GM23338 (cell line): Measurements from ENCODE around the gene C2CD5. TPM values are rescaled to one million over a fixed set of nuclear protein-coding genes. Genes with fewer than 3 reads are reported as not detected.

ENCODE experiments used
- ATAC-seq: fragments of 200-7000 bp; cut with Tn5 transposase; 3 replicates; pipeline ENCODE4 v1.9.1; 2020
- DNase-seq: peaks from one replicate; pipeline ENCODE4 v3.0.0-alpha.2; 2015; ENCODE audit warnings: low spot score
- H2AFZ ChIP-seq: fragments of 200-600 bp; sonication (generic); 2 replicates; pipeline ENCODE4 v1.8.0; 2016; ENCODE audit warnings: antibody characterized with exemption, mild to moderate bottlenecking, moderate library complexity
- H3F3A ChIP-seq: fragments of 200-600 bp; sonication (generic); replicated peaks from 2 replicates; pipeline ENCODE4 v1.8.0; 2017; ENCODE audit warnings: antibody characterized with exemption, mixed run types, low read depth
- H3K27ac ChIP-seq: fragments of 200-600 bp; sonication (generic); 2 replicates; pipeline ENCODE4 v1.6.1; 2016; ENCODE audit warnings: low read depth
- H3K27me3 ChIP-seq: fragments of 200-600 bp; sonication (generic); 2 replicates; pipeline ENCODE4 v1.8.0; 2016; ENCODE audit warnings: mild to moderate bottlenecking, mixed run types, moderate library complexity; ENCODE audit not compliant: insufficient read depth
- H3K36me3 ChIP-seq: fragments of 200-600 bp; sonication (generic); 2 replicates; pipeline ENCODE4 v1.8.0; 2016; ENCODE audit warnings: mild to moderate bottlenecking; ENCODE audit not compliant: insufficient read depth
- H3K4me1 ChIP-seq: fragments of 200-600 bp; sonication (generic); 2 replicates; pipeline ENCODE4 v1.8.0; 2016; ENCODE audit warnings: mild to moderate bottlenecking, moderate library complexity; ENCODE audit not compliant: insufficient read depth
- H3K4me2 ChIP-seq: fragments of 200-600 bp; sonication (generic); 2 replicates; pipeline ENCODE4 v1.7.1; 2017; ENCODE audit warnings: mixed run types
- H3K4me3 ChIP-seq: fragments of 200-600 bp; sonication (generic); 2 replicates; pipeline ENCODE4 v1.6.1; 2016; ENCODE audit warnings: mixed run types
- H3K79me2 ChIP-seq: fragments of 200-600 bp; sonication (generic); replicated peaks from 2 replicates; pipeline ENCODE4 v1.8.0; 2017; ENCODE audit warnings: mild to moderate bottlenecking; ENCODE audit not compliant: insufficient read depth
- H3K9me2 ChIP-seq: fragments of 200-600 bp; sonication (generic); 2 replicates; pipeline ENCODE4 v1.8.0; 2017; ENCODE audit not compliant: insufficient read depth
- H4K20me1 ChIP-seq: fragments of 200-600 bp; sonication (generic); replicated peaks from 2 replicates; pipeline ENCODE4 v1.8.0; 2017; ENCODE audit warnings: mild to moderate bottlenecking; ENCODE audit not compliant: insufficient read depth
- H3K27ac Mint-ChIP-seq: 2 replicates; pipeline ENCODE4 v1.8.0; 2020; ENCODE audit warnings: inconsistent platforms, mild to moderate bottlenecking, moderate library complexity, mixed read lengths
- H3K27me3 Mint-ChIP-seq: 3 replicates; pipeline ENCODE4 v1.8.0; 2022; ENCODE audit warnings: low read depth, mild to moderate bottlenecking, moderate library complexity, mixed read lengths, inconsistent platforms; ENCODE audit not compliant: insufficient read depth, poor library complexity
- H3K36me3 Mint-ChIP-seq: 3 replicates; pipeline ENCODE4 v1.8.0; 2021; ENCODE audit warnings: low read depth, mild to moderate bottlenecking, inconsistent platforms, moderate library complexity, mixed read lengths
- H3K4me1 Mint-ChIP-seq: 3 replicates; pipeline ENCODE4 v1.8.0; 2020; ENCODE audit warnings: mild to moderate bottlenecking, inconsistent platforms, mixed read lengths
- H3K4me3 Mint-ChIP-seq: 3 replicates; pipeline ENCODE4 v1.8.0; 2021; ENCODE audit warnings: moderate library complexity, mild to moderate bottlenecking, inconsistent platforms, mixed read lengths
- H3K9me3 Mint-ChIP-seq: 3 replicates; pipeline ENCODE4 v1.8.0; 2020; ENCODE audit warnings: moderate library complexity, mild to moderate bottlenecking, inconsistent platforms, mixed read lengths
- CREB1 ChIP-seq: fragments of 250-450 bp; sonication (Bioruptor Pico); IDR thresholded peaks from 2 replicates; pipeline ENCODE4 v1.5.0; 2020; ENCODE audit warnings: low read depth, mild to moderate bottlenecking, moderate library complexity
- EZH2 ChIP-seq: fragments of 200-600 bp; sonication (generic); IDR thresholded peaks from one replicate; pipeline ENCODE4 v1.8.0; 2017; ENCODE audit warnings: antibody characterized with exemption, mild to moderate bottlenecking, low read depth; ENCODE audit not compliant: unreplicated experiment
- EZH2phosphoT487 ChIP-seq: fragments of 200-600 bp; sonication (generic); IDR thresholded peaks from one replicate; pipeline ENCODE4 v1.8.1; 2018; ENCODE audit warnings: antibody characterized with exemption; ENCODE audit not compliant: unreplicated experiment
- JUNB ChIP-seq: IDR thresholded peaks from one replicate; pipeline ENCODE4 v1.6.1; 2016; ENCODE audit warnings: antibody characterized with exemption; ENCODE audit not compliant: unreplicated experiment
- NANOG ChIP-seq: IDR thresholded peaks from 2 replicates; pipeline ENCODE4 v1.6.1; 2016; ENCODE audit warnings: antibody characterized with exemption, borderline replicate concordance
- POLR2AphosphoS5 ChIP-seq: IDR thresholded peaks from 2 replicates; pipeline ENCODE4 v1.6.1; 2016; ENCODE audit warnings: antibody characterized with exemption, low read depth
- STAT1 ChIP-seq: IDR thresholded peaks from one replicate; pipeline ENCODE4 v1.6.1; 2016; ENCODE audit warnings: antibody characterized with exemption; ENCODE audit not compliant: unreplicated experiment
- ZNF114 ChIP-seq: fragments of 250-450 bp; sonication (Bioruptor Pico); IDR thresholded peaks from 2 replicates; pipeline ENCODE4 v1.5.0; 2020; ENCODE audit warnings: mild to moderate bottlenecking, moderate library complexity
- ZNF331 ChIP-seq: fragments of 250-450 bp; sonication (Bioruptor Pico); IDR thresholded peaks from 2 replicates; pipeline ENCODE4 v1.5.0; 2020; ENCODE audit warnings: low read depth, mild to moderate bottlenecking, moderate library complexity
- polyA plus RNA-seq: library from polyadenylated mRNA; unstranded; fragments of >200 nt; fragmentation: Nextera tagmentation; extraction: Ambion mirVana; gene quantifications from 2 replicates; pipeline ENCODE4 v1.2.1, GENCODE V29; 2016
- total RNA-seq: library from RNA; depleted of rRNA; stranded (reverse); fragments of >200 nt; shearing (Covaris generic); gene quantifications from 2 replicates; pipeline ENCODE4 v1.2.3, GENCODE V29; 2014
- TF ChIP-seq, protein P1 (sequence below): IDR thresholded peaks from one replicate; pipeline ENCODE4 v1.6.1; 2018; ENCODE audit warnings: antibody characterized with exemption; ENCODE audit not compliant: unreplicated experiment
- TF ChIP-seq, protein P2 (sequence below): IDR thresholded peaks from 2 replicates; pipeline ENCODE4 v1.6.1; 2016; ENCODE audit warnings: antibody characterized with exemption
- TF ChIP-seq, protein P3 (sequence below), 2 experiments: fragments of 200-600 bp in 1 of 2; sonication (generic) in 1 of 2; conservative IDR thresholded peaks; 2 replicates each; pipeline versions ENCODE4 v1.5.1 to v1.6.1; 2016 to 2017; ENCODE audit warnings: antibody characterized with exemption in 2 of 2, low read depth in 2 of 2, mild to moderate bottlenecking in 2 of 2, moderate library complexity in 1 of 2
- TF ChIP-seq, protein P4 (sequence below): fragments of 250-450 bp; sonication (Bioruptor Pico); IDR thresholded peaks from 2 replicates; pipeline ENCODE4 v1.5.0; 2020; ENCODE audit warnings: mild to moderate bottlenecking, moderate library complexity

The C2CD5 gene
- total and polyA plus RNA-seq, 2 experiments from 2014 or later = 22.0 to 68.6 TPM

DNA sequence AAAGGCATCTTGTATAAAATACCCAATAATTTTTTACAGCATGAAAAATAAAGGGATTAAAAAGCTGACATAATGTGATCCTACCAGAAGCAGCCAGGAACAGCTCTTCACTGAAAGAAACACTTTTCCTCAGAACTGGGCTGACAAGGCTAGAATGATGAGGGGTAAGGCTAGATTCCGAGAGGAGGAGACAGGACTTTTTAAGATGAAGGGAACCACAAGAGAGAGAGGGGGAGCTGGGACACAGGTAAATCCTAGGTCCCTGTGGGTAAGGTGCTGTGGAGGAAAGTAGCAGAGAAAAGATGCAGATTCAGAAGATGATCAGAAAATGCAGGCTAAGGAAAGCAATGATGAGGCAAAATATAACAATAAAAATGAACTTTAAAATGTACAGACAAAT, 29.5 kb downstream of the C2CD5 start (continued):
- TF ChIP-seq, protein P1, sequence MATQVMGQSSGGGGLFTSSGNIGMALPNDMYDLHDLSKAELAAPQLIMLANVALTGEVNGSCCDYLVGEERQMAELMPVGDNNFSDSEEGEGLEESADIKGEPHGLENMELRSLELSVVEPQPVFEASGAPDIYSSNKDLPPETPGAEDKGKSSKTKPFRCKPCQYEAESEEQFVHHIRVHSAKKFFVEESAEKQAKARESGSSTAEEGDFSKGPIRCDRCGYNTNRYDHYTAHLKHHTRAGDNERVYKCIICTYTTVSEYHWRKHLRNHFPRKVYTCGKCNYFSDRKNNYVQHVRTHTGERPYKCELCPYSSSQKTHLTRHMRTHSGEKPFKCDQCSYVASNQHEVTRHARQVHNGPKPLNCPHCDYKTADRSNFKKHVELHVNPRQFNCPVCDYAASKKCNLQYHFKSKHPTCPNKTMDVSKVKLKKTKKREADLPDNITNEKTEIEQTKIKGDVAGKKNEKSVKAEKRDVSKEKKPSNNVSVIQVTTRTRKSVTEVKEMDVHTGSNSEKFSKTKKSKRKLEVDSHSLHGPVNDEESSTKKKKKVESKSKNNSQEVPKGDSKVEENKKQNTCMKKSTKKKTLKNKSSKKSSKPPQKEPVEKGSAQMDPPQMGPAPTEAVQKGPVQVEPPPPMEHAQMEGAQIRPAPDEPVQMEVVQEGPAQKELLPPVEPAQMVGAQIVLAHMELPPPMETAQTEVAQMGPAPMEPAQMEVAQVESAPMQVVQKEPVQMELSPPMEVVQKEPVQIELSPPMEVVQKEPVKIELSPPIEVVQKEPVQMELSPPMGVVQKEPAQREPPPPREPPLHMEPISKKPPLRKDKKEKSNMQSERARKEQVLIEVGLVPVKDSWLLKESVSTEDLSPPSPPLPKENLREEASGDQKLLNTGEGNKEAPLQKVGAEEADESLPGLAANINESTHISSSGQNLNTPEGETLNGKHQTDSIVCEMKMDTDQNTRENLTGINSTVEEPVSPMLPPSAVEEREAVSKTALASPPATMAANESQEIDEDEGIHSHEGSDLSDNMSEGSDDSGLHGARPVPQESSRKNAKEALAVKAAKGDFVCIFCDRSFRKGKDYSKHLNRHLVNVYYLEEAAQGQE = no peak
- TF ChIP-seq STAT1 (no peak), CREB1 (CRISPR knock-in tag) (no peak), ZNF331 (CRISPR knock-in tag) (no peak), EZH2 (no peak), ZNF114 (CRISPR knock-in tag) (no peak)
- TF ChIP-seq, protein P2, sequence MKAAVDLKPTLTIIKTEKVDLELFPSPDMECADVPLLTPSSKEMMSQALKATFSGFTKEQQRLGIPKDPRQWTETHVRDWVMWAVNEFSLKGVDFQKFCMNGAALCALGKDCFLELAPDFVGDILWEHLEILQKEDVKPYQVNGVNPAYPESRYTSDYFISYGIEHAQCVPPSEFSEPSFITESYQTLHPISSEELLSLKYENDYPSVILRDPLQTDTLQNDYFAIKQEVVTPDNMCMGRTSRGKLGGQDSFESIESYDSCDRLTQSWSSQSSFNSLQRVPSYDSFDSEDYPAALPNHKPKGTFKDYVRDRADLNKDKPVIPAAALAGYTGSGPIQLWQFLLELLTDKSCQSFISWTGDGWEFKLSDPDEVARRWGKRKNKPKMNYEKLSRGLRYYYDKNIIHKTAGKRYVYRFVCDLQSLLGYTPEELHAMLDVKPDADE = no peak

DNA sequence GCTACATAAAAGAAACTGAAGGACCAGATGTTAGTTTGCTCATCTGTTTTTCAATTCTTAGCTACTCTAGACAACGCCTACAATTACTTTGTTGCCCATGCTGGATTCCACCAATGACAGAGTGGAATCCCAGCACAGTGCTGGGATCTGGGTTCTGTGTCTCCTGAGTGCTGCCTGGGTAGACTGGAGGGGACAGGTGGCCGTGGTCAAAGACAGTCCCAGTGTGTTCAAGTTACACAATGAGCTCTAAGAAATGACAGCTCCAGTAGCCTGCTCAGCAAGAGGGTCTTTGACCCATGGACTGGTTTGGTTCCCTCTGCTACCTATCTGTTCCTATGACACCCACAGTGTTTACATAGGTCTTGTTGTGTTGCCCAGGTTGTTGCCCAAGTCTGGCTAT, 38.5 kb downstream of the C2CD5 start:
- Histone ChIP-seq H2AFZ (no peak overlapping the region), H3K79me2 (no peaks in the 10 kb centered on the region), H3F3A (no peaks in the 10 kb centered on the region), H3K27ac (no peak overlapping the region), H3K9me2 (peaks cover 3% of the 10 kb centered on the region; the same call in 1 of the 2 replicates), H3K4me3 (no peak overlapping the region), H3K4me1 (no peaks in the 10 kb centered on the region), H3K27me3 (no peaks in the 10 kb centered on the region), H3K36me3 (no peaks in the 10 kb centered on the region), H3K4me2 (no peak overlapping the region), H4K20me1 (no peaks in the 10 kb centered on the region)
- 0 out of 3 replicates have a peak, but pooled peaks cover 2% of the 10 kb centered on the region for H3K4me1 Mint-ChIP-seq
- ATAC-seq (no peak), DNase-seq (no peak)
- H3K27me3 Mint-ChIP-seq = no peaks in the 10 kb centered on the region
- no peaks in the 10 kb centered on the region for H3K9me3 Mint-ChIP-seq
- H3K4me3 Mint-ChIP-seq = no peak overlapping the region
- no peak overlapping the region; the same call in 1 of the 2 replicates for H3K27ac Mint-ChIP-seq
- H3K36me3 Mint-ChIP-seq = peaks cover 5% of the 10 kb centered on the region; the same call in 2 of the 3 replicates
- no peak for TF ChIP-seq NANOG
- no peak for TF ChIP-seq EZH2
- no peak for TF ChIP-seq STAT1
- no peak for TF ChIP-seq CREB1 (CRISPR knock-in tag)
- TF ChIP-seq POLR2AphosphoS5 = no peak
- no peak for TF ChIP-seq EZH2phosphoT487
- TF ChIP-seq, protein P3, sequence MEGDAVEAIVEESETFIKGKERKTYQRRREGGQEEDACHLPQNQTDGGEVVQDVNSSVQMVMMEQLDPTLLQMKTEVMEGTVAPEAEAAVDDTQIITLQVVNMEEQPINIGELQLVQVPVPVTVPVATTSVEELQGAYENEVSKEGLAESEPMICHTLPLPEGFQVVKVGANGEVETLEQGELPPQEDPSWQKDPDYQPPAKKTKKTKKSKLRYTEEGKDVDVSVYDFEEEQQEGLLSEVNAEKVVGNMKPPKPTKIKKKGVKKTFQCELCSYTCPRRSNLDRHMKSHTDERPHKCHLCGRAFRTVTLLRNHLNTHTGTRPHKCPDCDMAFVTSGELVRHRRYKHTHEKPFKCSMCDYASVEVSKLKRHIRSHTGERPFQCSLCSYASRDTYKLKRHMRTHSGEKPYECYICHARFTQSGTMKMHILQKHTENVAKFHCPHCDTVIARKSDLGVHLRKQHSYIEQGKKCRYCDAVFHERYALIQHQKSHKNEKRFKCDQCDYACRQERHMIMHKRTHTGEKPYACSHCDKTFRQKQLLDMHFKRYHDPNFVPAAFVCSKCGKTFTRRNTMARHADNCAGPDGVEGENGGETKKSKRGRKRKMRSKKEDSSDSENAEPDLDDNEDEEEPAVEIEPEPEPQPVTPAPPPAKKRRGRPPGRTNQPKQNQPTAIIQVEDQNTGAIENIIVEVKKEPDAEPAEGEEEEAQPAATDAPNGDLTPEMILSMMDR (conservative IDR thresholded peaks at IDR 0.05; ENCODE audit: low read depth in 2 of 2) = no peak
- no peak for TF ChIP-seq ZNF114 (CRISPR knock-in tag)
- no peak for TF ChIP-seq ZNF331 (CRISPR knock-in tag)
- no peak for TF ChIP-seq JUNB
- TF ChIP-seq, protein P4, sequence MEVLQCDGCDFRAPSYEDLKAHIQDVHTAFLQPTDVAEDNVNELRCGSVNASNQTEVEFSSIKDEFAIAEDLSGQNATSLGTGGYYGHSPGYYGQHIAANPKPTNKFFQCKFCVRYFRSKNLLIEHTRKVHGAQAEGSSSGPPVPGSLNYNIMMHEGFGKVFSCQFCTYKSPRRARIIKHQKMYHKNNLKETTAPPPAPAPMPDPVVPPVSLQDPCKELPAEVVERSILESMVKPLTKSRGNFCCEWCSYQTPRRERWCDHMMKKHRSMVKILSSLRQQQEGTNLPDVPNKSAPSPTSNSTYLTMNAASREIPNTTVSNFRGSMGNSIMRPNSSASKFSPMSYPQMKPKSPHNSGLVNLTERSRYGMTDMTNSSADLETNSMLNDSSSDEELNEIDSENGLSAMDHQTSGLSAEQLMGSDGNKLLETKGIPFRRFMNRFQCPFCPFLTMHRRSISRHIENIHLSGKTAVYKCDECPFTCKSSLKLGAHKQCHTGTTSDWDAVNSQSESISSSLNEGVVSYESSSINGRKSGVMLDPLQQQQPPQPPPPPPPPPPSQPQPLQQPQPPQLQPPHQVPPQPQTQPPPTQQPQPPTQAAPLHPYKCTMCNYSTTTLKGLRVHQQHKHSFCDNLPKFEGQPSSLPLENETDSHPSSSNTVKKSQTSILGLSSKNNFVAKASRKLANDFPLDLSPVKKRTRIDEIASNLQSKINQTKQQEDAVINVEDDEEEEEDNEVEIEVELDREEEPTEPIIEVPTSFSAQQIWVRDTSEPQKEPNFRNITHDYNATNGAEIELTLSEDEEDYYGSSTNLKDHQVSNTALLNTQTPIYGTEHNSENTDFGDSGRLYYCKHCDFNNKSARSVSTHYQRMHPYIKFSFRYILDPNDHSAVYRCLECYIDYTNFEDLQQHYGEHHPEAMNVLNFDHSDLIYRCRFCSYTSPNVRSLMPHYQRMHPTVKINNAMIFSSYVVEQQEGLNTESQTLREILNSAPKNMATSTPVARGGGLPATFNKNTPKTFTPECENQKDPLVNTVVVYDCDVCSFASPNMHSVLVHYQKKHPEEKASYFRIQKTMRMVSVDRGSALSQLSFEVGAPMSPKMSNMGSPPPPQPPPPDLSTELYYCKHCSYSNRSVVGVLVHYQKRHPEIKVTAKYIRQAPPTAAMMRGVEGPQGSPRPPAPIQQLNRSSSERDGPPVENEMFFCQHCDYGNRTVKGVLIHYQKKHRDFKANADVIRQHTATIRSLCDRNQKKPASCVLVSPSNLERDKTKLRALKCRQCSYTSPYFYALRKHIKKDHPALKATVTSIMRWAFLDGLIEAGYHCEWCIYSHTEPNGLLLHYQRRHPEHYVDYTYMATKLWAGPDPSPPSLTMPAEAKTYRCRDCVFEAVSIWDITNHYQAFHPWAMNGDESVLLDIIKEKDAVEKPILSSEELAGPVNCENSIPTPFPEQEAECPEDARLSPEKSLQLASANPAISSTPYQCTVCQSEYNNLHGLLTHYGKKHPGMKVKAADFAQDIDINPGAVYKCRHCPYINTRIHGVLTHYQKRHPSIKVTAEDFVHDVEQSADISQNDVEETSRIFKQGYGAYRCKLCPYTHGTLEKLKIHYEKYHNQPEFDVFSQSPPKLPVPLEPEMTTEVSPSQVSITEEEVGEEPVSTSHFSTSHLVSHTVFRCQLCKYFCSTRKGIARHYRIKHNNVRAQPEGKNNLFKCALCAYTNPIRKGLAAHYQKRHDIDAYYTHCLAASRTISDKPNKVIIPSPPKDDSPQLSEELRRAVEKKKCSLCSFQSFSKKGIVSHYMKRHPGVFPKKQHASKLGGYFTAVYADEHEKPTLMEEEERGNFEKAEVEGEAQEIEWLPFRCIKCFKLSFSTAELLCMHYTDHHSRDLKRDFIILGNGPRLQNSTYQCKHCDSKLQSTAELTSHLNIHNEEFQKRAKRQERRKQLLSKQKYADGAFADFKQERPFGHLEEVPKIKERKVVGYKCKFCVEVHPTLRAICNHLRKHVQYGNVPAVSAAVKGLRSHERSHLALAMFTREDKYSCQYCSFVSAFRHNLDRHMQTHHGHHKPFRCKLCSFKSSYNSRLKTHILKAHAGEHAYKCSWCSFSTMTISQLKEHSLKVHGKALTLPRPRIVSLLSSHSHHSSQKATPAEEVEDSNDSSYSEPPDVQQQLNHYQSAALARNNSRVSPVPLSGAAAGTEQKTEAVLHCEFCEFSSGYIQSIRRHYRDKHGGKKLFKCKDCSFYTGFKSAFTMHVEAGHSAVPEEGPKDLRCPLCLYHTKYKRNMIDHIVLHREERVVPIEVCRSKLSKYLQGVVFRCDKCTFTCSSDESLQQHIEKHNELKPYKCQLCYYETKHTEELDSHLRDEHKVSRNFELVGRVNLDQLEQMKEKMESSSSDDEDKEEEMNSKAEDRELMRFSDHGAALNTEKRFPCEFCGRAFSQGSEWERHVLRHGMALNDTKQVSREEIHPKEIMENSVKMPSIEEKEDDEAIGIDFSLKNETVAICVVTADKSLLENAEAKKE (CRISPR knock-in tag) = no peak
